Lower leg skin (tissue), 3 donors: Measurements from ENCODE around the gene ARHGAP19.

ENCODE experiments used
- CTCF ChIP-seq, 3 donors: fragments of 450-650 bp; IDR thresholded peaks; one replicate each; pipeline ENCODE4 v1.5.1; 2016; ENCODE audit warnings: antibody characterized with exemption in 3 of 3, mild to moderate bottlenecking in 3 of 3, moderate library complexity in 2 of 3
- POLR2A ChIP-seq, 2 donors: fragments of 450-650 bp; IDR thresholded peaks; one replicate each; pipeline ENCODE4 v1.6.1; 2016 to 2017; ENCODE audit warnings: antibody characterized with exemption in 2 of 2, mild to moderate bottlenecking in 1 of 2, moderate library complexity in 1 of 2

GRCh38 chr10:97327348-97328294, 35.2 kb upstream of the ARHGAP19 start:
- TF ChIP-seq CTCF (IDR thresholded peaks at IDR 0.05): no peak
- TF ChIP-seq POLR2A (IDR thresholded peaks at IDR 0.05): no peak
